Panc1 (cell line): ENCODE data around the gene TBC1D16. TPM values are rescaled to one million over a fixed set of nuclear protein-coding genes. Genes with fewer than 3 reads are reported as not detected.

Experiments
- ATAC-seq: fragments of 200-7000 bp; cut with Tn5 transposase; 2 replicates; pipeline ENCODE4 v1.9.1; 2020; ENCODE audit warnings: mild to moderate bottlenecking, moderate library complexity
- BruUV-seq: library from RNA; stranded (reverse); fragments of 400-500 nt; replicated peaks from 2 replicates; lab custom pipeline; 2021; lab: Mats Ljungman, UMichigan
- CTCF ChIA-PET: fragments of 300-600 bp; sonication (Branson Sonifier 250); formaldehyde crosslinking; loops from one replicate; lab custom pipeline; 2022; ENCODE audit warnings: antibody characterized with exemption; lab: Charles Lee
- POLR2A ChIA-PET: fragments of 300-600 bp; sonication (Branson Sonifier 250); formaldehyde crosslinking; loops from one replicate; lab custom pipeline; 2022; ENCODE audit warnings: antibody characterized with exemption; lab: Charles Lee
- DNase-seq: peaks from one replicate; pipeline ENCODE4 v3.0.0-alpha.2; 2010; ENCODE audit warnings: low read depth, low spot score
- H3K27ac ChIP-seq: 2 replicates; pipeline ENCODE4 v1.5.1; 2011; ENCODE audit warnings: mild to moderate bottlenecking, low read length, inconsistent platforms
- H3K27me3 ChIP-seq: fragments of 200-500 bp; sonication (Bioruptor generic); 2 replicates; pipeline ENCODE4 v1.6.0; 2014; ENCODE audit warnings: low read length, inconsistent platforms; ENCODE audit not compliant: control insufficient read depth, insufficient read depth
- H3K36me3 ChIP-seq: fragments of 200-500 bp; sonication (Bioruptor generic); 2 replicates; pipeline ENCODE4 v1.5.1; 2014; ENCODE audit warnings: inconsistent platforms, mild to moderate bottlenecking, low read length, moderate library complexity; ENCODE audit not compliant: control insufficient read depth, insufficient read depth
- H3K4me1 ChIP-seq: 2 replicates; pipeline ENCODE4 v1.5.1; 2011; ENCODE audit warnings: inconsistent platforms, mild to moderate bottlenecking, low read length, moderate library complexity; ENCODE audit not compliant: control insufficient read depth, insufficient read depth
- H3K4me3 ChIP-seq, 2 experiments: 2 replicates each; pipeline ENCODE4 v1.5.1; 2011 to 2012; ENCODE audit warnings: low read depth in 2 of 2, low read length in 2 of 2, mild to moderate bottlenecking in 2 of 2, inconsistent platforms in 1 of 2, moderate library complexity in 1 of 2
- H3K9me3 ChIP-seq: fragments of 200-500 bp; sonication (Bioruptor generic); 2 replicates; pipeline ENCODE4 v1.5.1; 2014; ENCODE audit warnings: low read depth, mild to moderate bottlenecking, inconsistent platforms, low read length, moderate library complexity; ENCODE audit not compliant: control insufficient read depth, insufficient read depth
- POLR2AphosphoS5 ChIP-seq: IDR thresholded peaks from 2 replicates; pipeline ENCODE4 v1.6.1; 2012; ENCODE audit warnings: mild to moderate bottlenecking, low read depth, low read length, moderate library complexity
- SIN3A ChIP-seq: IDR thresholded peaks from 2 replicates; pipeline ENCODE4 v1.6.1; 2012; ENCODE audit warnings: low read depth, mild to moderate bottlenecking, low read length, moderate library complexity, borderline replicate concordance; ENCODE audit not compliant: insufficient read depth
- TCF7L2 ChIP-seq: IDR thresholded peaks from 2 replicates; pipeline ENCODE4 v1.6.1; 2011; ENCODE audit warnings: mild to moderate bottlenecking, low read depth, low read length, inconsistent platforms
- in situ Hi-C: cut with HindIII; loops from 2 replicates; pipeline ENCODE4 v1.10.0; 2016; ENCODE audit warnings: low sequenced_read_pairs, low pct_unique_long_range_greater_than_20kb
- intact Hi-C: fragments of 100-400 bp; cut with micrococcal nuclease; formaldehyde crosslinking; loops from one replicate; pipeline ENCODE4 v1.10.0; 2022; ENCODE audit not compliant: unreplicated experiment
- total RNA-seq: library from RNA; stranded (reverse); gene quantifications from one replicate; pipeline ENCODE4 v1.2.1, GENCODE V29; 2021; ENCODE audit not compliant: unreplicated experiment
- TF ChIP-seq, protein P1 (sequence below): fragments of 450-650 bp; IDR thresholded peaks from 2 replicates; pipeline ENCODE4 v1.5.1; 2017; ENCODE audit warnings: mild to moderate bottlenecking
- TF ChIP-seq, protein P2 (sequence below), 2 experiments: IDR thresholded peaks; 2 replicates each; pipeline ENCODE4 v1.6.1; 2011 to 2012; ENCODE audit warnings: low read depth in 2 of 2, control low read depth in 1 of 2, low read length in 1 of 2, mild to moderate bottlenecking in 1 of 2, moderate library complexity in 1 of 2; ENCODE audit not compliant: insufficient read depth in 1 of 2

Gene TBC1D16
- total RNA-seq, 1 experiment from 2014 or later, result 41.6 TPM

DNA sequence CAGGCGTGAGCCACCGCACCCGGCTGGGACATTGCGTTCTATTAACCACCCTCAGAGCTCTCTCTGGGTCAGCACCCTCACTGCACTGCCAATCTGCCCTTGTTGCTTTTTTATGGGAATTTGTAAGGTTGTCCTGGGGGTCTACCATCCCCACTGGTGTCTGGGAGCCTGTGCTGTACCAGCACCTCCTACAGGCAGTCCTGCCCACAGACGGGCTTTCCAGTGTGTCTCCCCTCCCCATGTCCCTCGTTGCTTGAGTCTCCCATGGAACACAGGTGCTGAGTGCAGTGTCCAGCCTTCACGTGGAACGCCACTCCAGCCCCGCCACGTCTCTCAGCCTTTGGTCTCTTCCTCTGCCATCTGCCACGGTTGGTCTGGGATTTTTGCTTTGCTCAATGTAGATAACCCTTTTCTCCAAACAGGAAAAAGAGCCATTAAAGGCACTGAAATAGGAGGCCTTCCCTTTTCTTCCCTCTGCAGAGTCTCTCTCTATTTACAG lies 128.4 kb downstream of the TBC1D16 start:
- TF ChIP-seq, protein P1, sequence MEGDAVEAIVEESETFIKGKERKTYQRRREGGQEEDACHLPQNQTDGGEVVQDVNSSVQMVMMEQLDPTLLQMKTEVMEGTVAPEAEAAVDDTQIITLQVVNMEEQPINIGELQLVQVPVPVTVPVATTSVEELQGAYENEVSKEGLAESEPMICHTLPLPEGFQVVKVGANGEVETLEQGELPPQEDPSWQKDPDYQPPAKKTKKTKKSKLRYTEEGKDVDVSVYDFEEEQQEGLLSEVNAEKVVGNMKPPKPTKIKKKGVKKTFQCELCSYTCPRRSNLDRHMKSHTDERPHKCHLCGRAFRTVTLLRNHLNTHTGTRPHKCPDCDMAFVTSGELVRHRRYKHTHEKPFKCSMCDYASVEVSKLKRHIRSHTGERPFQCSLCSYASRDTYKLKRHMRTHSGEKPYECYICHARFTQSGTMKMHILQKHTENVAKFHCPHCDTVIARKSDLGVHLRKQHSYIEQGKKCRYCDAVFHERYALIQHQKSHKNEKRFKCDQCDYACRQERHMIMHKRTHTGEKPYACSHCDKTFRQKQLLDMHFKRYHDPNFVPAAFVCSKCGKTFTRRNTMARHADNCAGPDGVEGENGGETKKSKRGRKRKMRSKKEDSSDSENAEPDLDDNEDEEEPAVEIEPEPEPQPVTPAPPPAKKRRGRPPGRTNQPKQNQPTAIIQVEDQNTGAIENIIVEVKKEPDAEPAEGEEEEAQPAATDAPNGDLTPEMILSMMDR, result no peak
- TF ChIP-seq POLR2AphosphoS5, result no peak
- TF ChIP-seq TCF7L2, result no peak
- no peak for TF ChIP-seq SIN3A
- TF ChIP-seq, protein P2, sequence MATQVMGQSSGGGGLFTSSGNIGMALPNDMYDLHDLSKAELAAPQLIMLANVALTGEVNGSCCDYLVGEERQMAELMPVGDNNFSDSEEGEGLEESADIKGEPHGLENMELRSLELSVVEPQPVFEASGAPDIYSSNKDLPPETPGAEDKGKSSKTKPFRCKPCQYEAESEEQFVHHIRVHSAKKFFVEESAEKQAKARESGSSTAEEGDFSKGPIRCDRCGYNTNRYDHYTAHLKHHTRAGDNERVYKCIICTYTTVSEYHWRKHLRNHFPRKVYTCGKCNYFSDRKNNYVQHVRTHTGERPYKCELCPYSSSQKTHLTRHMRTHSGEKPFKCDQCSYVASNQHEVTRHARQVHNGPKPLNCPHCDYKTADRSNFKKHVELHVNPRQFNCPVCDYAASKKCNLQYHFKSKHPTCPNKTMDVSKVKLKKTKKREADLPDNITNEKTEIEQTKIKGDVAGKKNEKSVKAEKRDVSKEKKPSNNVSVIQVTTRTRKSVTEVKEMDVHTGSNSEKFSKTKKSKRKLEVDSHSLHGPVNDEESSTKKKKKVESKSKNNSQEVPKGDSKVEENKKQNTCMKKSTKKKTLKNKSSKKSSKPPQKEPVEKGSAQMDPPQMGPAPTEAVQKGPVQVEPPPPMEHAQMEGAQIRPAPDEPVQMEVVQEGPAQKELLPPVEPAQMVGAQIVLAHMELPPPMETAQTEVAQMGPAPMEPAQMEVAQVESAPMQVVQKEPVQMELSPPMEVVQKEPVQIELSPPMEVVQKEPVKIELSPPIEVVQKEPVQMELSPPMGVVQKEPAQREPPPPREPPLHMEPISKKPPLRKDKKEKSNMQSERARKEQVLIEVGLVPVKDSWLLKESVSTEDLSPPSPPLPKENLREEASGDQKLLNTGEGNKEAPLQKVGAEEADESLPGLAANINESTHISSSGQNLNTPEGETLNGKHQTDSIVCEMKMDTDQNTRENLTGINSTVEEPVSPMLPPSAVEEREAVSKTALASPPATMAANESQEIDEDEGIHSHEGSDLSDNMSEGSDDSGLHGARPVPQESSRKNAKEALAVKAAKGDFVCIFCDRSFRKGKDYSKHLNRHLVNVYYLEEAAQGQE (IDR thresholded peaks at IDR 0.05; ENCODE audit: insufficient read depth in 1 of 2, low read depth in 2 of 2, low read length in 1 of 2), result no peak
- CTCF ChIA-PET, result no interaction called here
- no TSS peak for BruUV-seq
- Histone ChIP-seq H3K4me1 (no peaks in the 10 kb centered on the region), H3K27me3 (no peaks in the 10 kb centered on the region), H3K4me3 (no peak overlapping the region), H3K36me3 (no peaks in the 10 kb centered on the region), H3K9me3 (no peaks in the 10 kb centered on the region), H3K27ac (no peak overlapping the region)
- intact Hi-C loops, result no loop called here
- DNase-seq, result no peak
- POLR2A ChIA-PET, result no interaction called here
- no peak for ATAC-seq
- in situ Hi-C loops, result no loop called here

DNA sequence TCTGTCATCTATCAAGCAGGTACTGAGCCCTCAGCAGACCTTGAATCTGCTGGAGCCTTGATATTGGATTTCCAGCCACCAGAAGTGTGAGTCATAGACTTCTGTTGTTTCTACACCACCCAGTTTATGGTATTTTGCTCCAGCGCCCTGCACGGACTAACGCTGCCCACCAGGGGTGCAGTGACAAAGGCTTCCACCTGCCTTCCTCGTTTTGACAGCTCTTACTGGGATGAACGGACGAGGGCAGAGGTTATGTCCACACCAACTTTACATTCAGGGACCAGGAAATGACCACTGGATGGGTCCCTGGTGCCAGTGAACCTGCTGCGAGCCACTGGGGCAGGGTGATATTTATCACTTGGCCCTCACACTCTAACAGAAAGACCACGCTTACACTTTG lies 129.8 kb downstream of the TBC1D16 start:
- CTCF ChIA-PET, result interaction anchor here (0.6 kb wide), 1 partner anchor 853 kb away, joined by 3 read pairs; no protein-coding TSS in a partner anchor
- peak; percentile 61; the same call in 1 of the 2 replicates for ATAC-seq

More for the DNA sequence above, 129.8 kb downstream of the TBC1D16 start:
- TF ChIP-seq TCF7L2 (no peak), SIN3A (no peak), POLR2AphosphoS5 (no peak)
- TF ChIP-seq, protein P1, result no peak
- TF ChIP-seq, protein P2 (IDR thresholded peaks at IDR 0.05; ENCODE audit: insufficient read depth in 1 of 2, low read depth in 2 of 2, low read length in 1 of 2), result no peak
- intact Hi-C loops (no loop called here), in situ Hi-C loops (no loop called here)
- no peak overlapping the region for H3K4me3 ChIP-seq
- no TSS peak for BruUV-seq
- no peak for DNase-seq
- no peak overlapping the region for H3K27ac ChIP-seq
- 0 out of 2 replicates have a peak, but pooled peaks cover 4% of the 10 kb centered on the region for H3K27me3 ChIP-seq
- no peaks in the 10 kb centered on the region for H3K36me3 ChIP-seq
- POLR2A ChIA-PET, result interaction anchor here (0.6 kb wide), 1 partner anchor 89 kb away, joined by 5 read pairs; no protein-coding TSS in a partner anchor
- no peaks in the 10 kb centered on the region for H3K9me3 ChIP-seq
- H3K4me1 ChIP-seq, result no peaks in the 10 kb centered on the region
